ENCODE results near the gene FER.
"Not testable (repeated sequence)": the region's sequence is repeated elsewhere in the genome, so short reads cannot be mapped to it uniquely, and the experiment has no call there.

Gene FER

GRCh38 chr5:109038209-109038840, 290.6 kb downstream of the FER start:
- DNase-seq (ENCODE audit: low spot score) = no peak

DNA sequence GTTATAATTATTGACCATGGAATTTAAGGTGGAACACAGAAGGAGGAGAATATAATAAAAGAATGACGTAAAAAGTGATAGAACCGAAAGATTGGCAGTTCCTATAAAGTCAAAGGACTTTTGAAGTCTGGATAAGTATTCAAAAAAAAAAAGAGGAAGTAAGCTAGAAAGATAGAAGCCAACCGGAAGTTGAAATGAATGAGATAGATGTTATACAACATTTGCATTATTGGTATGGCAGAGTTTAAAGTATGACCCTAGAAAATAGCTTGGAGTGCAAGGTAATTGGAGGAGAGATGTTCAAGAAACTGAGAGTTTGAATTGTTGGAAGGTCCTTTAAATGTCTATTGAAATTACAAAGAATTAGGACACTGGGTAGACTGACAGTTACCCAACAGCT, 293.6 kb downstream of the FER start:
- peak; percentile 2 for DNase-seq (ENCODE audit: low spot score)

- no peak for DNase-seq (ENCODE audit: low spot score)
Measured at GRCh38 chr5:109045710-109046109, 298.0 kb downstream of the FER start.

- no peak for DNase-seq (ENCODE audit: low spot score)
Measured at GRCh38 chr5:109049565-109049964, 301.9 kb downstream of the FER start.

DNA sequence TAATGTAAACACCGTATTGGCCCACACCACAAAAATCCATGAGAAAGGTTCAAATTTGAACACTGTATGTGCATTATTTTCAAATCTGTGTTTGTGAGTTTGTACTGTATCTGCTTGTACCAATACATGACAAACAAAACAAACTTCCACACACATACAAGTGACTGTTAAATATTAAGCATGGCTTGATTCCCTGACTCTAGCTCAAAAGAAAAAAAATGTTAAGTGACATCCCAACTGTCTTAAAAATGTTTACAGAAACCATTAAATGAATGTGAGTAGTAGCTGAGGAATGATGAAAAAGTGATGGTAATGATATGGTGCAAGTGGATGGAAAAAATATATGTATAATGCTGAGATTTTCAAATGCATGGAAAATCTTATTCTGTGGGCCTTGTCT, 302.6 kb downstream of the FER start:
- not testable (repeated sequence) for DNase-seq (ENCODE audit: low spot score)

DNA sequence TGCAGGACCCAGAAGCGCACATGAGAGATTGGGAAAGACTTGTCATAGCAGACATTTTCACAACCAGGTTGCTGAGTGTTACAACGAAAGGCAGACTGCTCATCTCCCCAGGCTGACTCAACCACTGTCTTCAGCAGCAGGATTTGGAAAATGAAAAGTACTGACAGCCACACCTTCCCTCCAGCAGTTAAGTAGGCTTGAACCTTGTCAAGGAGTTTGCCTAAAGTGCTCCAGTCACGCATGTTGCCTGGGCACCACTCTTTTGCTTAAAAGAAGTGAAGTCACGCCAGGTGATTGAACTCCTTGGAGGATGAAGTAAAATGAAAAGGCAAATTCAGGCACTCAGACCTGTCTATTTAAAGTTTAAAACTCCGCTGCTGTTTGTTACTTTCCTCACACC, 304.5 kb downstream of the FER start:
- not testable (repeated sequence) for DNase-seq (ENCODE audit: low spot score)

GRCh38 chr5:109053995-109054417, 306.3 kb downstream of the FER start:
- no peak for DNase-seq (ENCODE audit: low spot score)

GRCh38 chr5:109060378-109061025, 312.8 kb downstream of the FER start:
- no peak for DNase-seq (ENCODE audit: low spot score)

DNA sequence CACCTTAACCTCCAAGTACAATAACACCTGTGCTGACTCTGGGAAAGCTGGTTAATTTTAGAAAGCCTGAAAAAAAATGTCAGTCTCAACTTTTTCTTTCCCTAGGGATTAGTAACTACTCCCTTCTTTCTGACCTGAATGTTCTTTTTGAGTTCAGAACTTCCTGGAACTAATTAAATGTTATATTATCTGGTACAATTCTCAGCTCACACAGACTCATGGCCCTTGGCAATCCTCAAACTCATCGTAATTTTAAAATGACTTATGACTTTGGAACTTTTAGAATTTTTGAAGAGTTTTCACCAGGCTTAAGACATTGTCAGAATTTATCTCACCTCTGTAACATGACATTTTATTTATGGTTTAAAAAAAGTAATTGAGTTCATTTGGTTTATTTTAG, 315.0 kb downstream of the FER start:
- no peak for DNase-seq (ENCODE audit: low spot score)

- no peak for DNase-seq (ENCODE audit: low spot score)
Measured at GRCh38 chr5:109063223-109063622, 315.5 kb downstream of the FER start.

DNA sequence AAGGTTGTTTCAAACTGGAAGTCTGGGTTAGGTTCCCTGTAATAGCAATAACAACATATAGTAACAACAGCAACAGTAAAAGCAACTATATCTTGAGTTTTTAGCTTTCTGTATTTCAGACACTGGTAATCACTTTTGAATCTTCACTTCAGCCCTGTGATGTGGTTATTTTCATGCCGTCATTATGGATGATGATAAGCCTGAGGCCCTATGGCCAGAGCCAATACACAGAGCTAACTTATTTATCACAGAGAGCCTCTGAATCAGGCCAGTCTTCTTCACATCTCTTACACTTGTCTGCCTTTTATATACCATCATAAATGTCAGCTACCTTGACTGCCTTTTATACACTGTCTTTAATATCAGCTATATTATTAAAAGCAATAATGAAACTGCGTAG, 329.0 kb downstream of the FER start:
- DNase-seq (ENCODE audit: low spot score) = no peak

DNA sequence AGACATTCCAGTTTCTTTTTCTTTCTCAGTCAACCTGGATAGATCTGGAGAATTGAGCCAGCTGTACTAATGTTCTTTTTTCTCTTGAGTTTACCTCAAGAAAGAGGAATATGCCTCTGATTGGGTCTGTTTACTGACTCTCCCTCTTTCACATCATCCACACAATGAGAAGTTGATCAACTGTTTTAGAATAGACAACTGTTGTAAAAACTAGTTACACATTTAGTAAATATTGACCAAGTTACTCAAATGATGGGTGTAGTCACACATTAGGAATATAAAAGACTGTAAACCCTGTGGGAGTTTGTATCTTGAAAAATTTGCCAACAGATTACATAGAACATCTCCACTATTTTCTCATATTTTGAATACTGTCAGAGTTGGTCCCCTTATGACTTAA, 330.8 kb downstream of the FER start:
- no peak for DNase-seq (ENCODE audit: low spot score)

DNA sequence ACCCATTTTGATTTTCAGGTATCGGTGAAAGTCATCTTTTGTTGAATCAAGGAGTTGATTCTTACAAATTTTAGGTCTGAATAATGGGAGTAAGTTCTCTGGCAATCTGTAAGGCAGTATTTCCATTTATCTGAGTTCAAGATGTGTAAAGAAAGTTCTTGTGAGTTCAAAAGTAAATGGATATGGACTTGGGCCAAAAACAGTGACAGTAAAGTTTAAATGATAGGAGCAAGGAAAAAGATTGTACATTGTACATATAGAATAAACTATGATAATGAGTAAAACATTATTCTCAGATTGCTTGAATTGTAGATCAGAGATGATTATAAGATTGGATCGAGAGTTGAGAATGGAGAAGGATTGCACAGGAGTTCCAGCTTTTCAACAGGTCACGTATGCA, 332.8 kb downstream of the FER start:
- no peak for DNase-seq (ENCODE audit: low spot score)

GRCh38 chr5:109080896-109081295, 333.2 kb downstream of the FER start:
- DNase-seq (ENCODE audit: low spot score) = no peak

GRCh38 chr5:109083937-109084336, 336.2 kb downstream of the FER start:
- no peak for DNase-seq (ENCODE audit: low spot score)

DNA sequence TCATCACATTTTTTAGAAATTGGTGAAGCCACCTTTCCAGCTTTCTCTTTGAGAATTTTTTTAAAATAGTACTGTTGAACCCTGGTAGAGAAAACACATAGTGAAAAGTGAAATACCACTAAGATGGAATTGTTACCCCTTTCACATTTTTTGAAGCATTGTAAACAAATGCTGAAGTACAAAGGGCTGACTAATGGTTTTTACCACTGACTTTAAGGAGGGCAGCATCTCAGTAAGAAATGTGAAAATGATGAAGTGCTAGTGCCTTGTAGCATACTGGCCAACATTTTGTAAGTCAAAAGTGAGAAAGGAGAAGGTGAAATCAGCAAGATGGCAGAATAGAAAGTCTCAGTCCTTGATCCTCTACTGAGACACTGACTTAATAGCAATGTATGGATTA, 341.5 kb downstream of the FER start:
- DNase-seq (ENCODE audit: low spot score) = no peak

DNA sequence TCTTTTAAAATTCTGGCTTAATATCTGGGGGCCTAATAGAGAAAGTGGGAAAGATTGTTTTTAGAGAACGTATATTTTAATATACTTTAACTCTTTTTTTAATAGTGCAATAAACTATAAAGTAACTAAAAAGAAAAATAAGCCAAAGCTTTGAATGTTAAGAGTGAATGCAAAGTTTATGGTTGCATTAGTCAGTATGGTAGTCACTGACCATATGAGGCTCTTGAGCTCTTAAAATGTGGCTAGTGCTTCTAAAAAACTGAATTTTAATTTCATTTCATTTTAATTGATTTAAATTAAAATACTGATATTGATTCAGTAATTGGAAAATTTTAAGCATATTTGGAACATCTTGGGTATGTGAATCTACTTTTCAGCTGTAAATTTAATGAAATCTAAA, 351.4 kb downstream of the FER start:
- no peak for DNase-seq (ENCODE audit: low spot score)

GRCh38 chr5:109100971-109101370, 353.3 kb downstream of the FER start:
- DNase-seq (ENCODE audit: low spot score) = no peak

DNA sequence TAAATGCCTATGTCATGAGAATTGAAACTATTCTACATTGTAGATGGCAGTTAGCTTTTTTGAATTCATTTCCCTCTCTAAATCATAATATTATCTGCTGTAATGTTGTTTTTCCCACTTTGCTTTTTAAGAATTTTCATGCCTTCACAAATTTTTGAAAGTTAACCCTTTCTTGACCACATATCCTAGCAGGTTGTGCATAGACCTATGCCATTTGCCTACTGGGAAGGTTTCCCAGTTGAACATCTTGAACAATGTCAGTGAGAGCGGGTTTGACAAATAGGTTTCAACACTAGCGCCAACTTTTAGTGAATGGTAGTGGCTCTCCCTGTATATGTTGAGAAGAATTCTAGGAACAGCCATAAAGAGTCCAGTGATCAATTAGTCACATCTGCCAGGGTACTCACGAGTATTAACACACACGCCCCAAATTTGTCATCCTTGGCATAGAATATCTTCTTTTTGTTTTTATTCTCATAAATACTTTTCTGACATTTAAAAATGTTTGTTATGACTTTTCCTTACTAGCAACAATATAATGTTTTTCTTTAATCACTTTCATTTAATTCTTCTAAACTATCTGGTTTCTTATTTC, 354.5 kb downstream of the FER start:
- DNase-seq (ENCODE audit: low spot score) = no peak

DNA sequence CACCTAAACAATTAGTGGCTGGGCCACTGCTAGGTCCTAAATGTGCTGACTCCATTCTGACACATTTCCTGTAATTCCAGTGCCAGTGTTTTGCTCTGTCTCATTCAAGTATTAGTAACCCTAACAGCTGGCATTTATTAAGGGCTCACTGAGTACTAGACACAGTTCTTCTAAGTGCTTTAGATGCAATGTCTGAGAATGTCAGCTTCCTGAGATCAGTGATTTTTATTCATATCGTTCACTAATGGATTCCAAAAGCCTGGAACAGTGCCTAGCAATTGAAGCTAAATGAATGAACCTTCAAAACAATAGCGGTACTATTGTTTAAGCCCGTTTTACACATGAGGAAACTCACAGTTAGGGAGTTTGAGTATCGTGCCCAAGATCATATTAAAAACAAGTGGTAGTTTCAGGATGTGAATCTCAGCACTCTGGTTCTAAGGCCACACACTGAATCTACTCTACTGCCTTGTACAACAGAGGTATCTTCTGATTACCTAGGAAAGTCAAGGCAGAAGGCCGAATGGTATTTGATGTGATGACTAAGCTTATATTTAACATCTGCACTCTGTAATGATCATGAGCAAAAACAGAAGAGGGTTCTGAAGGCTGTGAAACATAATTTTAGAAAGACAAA, 358.1 kb downstream of the FER start:
- no peak for DNase-seq (ENCODE audit: low spot score)

DNA sequence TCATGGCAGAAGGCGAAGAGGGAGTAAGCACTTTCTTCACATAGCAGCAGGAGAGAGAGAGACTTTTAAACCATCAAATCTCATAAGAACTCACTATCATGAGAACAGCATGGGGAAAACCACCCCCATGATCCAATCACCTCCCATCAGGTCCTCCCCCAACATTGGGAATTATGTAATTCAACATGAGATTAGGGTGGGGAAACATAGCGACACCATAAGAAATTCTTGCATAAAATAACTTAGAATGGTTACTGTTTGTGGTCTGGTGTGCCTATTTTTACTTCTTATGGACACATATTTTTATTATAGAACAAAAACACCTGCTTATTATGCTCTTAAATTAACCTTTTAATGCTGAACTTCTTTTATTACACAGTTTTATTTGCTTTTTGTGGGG, 364.0 kb downstream of the FER start:
- DNase-seq (ENCODE audit: low spot score) = no peak

DNA sequence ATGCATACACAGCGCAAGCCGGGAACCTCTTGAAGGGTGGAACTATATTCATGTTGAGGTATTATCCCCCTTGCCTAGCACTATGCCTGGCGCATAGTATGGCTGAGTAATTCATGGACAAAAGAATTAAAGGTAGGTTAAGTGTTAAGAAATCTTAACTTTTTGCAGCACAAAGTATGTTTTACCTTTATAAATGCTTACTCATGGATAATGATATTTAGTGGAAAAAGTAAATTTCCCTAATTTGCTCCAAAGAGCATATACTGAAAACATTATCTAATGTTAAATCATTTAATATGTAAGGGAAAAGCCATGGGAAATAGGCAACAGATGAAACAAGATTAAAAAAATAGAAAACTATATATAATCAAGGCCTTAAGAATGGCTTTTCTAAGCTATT, 365.9 kb downstream of the FER start:
- DNase-seq (ENCODE audit: low spot score) = no peak

DNA sequence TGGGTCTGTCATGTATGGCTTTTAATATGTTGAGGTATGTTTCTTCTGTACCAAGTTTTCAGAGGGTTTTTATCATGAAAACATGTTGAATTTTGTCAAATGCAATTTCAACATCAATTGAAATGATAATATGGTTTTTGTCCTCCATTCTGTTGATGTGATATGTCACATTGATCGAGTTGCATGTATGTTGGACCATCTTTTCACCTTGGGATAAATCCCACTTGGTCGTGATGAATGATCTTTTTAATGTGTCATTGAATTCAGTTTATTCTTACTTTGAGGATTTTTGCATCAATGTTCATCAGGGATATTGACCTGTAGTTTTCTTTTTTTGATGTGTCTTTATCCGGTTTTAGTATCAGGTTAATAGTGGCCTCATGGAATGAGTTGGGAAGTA, 373.5 kb downstream of the FER start:
- DNase-seq (ENCODE audit: low spot score) = no peak
